PC-3 (cell line): ENCODE data around the gene GP1BA.

Experiments
- EZH2 ChIP-seq: fragments of 300-600 bp; sonication (generic); IDR thresholded peaks from one replicate; pipeline ENCODE4 v1.6.1; 2017; ENCODE audit warnings: antibody characterized with exemption, mild to moderate bottlenecking, low read length; ENCODE audit not compliant: unreplicated experiment
- EZH2phosphoT487 ChIP-seq: fragments of 300-600 bp; sonication (generic); IDR thresholded peaks from 2 replicates; pipeline ENCODE4 v1.6.1; 2018; ENCODE audit warnings: mild to moderate bottlenecking, antibody characterized with exemption, low read length, borderline replicate concordance
- TF ChIP-seq, protein P1 (sequence below): fragments of 300-600 bp; sonication (generic); conservative IDR thresholded peaks from 2 replicates; pipeline ENCODE4 v1.5.1; 2017; ENCODE audit warnings: antibody characterized with exemption, low read depth, mild to moderate bottlenecking, low read length

DNA sequence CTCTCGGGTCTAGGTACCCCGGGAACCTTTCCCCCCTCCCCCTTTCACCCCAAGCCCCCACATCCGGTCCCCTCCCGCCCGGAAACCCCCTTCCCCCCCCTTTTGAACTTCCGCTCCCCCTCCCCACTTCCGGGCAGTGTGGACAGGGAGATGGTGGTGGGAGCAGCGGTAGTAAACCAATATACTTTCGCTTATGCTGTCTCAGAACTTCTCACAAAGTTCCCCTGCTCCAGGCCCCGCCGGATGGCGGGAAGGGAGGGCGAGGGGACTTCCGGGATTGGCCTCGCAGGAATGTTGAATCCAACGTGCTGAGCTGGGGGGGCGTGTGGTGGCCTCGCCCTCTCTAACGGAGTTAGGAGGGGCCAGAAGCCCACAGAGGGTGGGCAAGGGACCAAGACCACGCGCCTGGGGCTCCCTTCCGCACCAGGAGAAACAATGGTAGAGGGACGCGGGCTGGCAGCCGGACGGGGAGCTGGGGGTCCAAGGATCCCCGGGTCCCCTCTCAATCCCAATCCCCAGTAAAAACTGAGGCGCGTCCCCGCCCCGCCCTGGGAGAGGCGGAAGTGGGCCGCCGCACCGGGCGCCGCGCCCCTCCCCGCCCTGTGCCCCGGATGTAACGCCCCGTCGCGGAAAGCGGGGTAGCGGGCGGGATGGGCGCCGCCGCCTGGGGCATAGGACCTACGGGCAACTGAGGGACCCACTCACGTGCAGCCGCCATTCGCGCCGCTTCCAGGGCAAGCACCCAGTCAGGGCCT is 15.5 kb downstream of the GP1BA start:
- TF ChIP-seq EZH2phosphoT487: no peak
- TF ChIP-seq, protein P1, sequence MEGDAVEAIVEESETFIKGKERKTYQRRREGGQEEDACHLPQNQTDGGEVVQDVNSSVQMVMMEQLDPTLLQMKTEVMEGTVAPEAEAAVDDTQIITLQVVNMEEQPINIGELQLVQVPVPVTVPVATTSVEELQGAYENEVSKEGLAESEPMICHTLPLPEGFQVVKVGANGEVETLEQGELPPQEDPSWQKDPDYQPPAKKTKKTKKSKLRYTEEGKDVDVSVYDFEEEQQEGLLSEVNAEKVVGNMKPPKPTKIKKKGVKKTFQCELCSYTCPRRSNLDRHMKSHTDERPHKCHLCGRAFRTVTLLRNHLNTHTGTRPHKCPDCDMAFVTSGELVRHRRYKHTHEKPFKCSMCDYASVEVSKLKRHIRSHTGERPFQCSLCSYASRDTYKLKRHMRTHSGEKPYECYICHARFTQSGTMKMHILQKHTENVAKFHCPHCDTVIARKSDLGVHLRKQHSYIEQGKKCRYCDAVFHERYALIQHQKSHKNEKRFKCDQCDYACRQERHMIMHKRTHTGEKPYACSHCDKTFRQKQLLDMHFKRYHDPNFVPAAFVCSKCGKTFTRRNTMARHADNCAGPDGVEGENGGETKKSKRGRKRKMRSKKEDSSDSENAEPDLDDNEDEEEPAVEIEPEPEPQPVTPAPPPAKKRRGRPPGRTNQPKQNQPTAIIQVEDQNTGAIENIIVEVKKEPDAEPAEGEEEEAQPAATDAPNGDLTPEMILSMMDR: no peak
- TF ChIP-seq EZH2: no peak
